DMS53 (cell line): ENCODE data around the gene HS3ST5.
"Not testable (repeated sequence)": the region's sequence is repeated elsewhere in the genome, so short reads cannot be mapped to it uniquely, and the experiment has no call there.

ENCODE experiments used
- DNase-seq: peaks from one replicate; lab custom pipeline; 2025; lab: John Stamatoyannopoulos, UW

HS3ST5 gene

DNA sequence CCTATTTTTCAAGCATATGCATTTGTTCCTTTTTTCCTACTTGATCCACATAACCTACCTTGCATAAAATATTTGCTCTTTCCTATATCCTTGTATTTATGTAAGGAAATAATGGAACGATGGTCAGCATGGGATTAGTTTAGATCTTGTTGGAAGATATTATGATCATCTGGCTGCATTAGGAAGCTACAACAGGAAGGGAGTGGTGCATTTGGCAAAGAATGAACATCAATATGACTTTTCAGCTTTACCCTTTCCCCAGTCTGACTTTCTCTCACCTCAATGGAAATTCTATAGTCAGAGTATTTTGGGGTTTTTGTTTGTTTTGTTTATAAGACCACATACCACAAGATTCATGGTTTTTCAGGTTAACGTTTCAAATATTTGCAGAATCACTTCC lies 66.0 kb downstream of the HS3ST5 start:
- no peak for DNase-seq

DNA sequence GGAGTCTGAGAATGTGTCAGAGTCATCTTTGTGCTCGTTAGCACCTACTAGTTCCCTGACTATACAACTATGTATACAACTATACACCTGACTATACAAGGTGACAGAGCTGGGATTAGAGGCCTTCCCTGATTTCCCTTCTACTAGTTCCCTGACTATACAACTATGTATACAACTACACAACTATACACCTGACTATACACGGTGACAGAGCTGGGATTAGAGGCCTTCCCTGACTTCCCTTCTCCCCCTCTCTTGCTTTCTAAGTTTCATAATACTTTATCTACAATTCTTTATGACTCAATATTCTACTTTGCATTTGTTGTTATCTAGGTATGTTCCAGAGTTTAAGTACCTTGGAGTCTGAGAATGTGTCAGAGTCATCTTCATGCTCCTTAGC lies 68.0 kb downstream of the HS3ST5 start:
- no peak for DNase-seq

DNA sequence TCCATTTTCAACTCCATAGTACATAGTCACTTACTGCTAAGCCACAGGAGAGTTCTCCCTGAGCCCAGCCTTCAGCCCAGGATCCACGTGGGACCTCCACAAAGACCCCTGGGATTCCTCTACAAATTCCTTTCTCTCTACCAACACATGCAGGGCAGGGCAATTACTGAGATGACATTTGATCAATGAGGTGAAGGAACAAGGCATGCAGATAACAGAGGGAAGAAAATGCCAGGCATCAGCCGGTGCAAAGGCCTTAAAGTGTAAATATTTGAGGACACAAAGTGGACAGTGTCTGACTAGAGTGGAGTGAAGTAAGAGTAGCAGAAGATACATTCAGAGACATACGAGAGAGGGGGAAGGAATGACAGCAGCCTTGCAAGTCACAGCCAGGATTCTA lies 70.2 kb downstream of the HS3ST5 start:
- DNase-seq: no peak

DNA sequence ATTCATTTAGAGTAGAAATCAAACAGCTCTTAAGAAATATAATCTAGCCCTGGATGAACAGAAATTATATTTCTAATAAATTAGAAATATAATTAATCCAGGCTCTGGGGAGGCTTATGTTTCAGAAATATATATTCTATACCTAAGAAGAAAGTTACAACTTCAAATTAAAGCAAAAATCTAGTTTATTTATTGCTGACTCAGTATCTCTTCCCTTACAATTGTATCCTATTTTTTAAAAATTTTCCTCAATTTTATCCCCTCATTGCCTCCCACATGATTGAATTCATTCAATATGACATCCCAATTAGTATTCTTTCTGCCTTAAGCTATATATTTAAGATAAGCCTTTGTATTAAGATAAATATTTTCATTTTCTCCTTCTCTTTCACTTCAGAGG lies 71.4 kb downstream of the HS3ST5 start:
- no peak for DNase-seq

DNA sequence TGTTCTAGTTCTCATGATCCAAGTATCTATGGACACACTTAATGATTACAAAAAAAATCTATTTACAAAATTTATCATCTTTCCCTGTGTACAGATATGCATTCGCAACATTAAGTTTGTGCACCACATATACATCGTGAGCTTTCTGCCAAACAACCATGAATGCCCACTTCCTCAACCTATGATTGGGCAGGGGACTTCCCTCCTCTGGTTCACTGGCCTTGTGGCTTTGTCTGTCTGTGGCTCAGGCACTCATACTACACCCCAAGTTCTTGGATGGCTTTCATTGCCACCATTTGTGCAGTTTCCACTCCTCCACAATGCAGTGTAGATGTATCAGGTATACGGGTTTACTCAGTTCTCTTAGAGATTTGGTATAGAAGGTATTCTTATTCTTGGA lies 74.9 kb downstream of the HS3ST5 start:
- no peak for DNase-seq

DNA sequence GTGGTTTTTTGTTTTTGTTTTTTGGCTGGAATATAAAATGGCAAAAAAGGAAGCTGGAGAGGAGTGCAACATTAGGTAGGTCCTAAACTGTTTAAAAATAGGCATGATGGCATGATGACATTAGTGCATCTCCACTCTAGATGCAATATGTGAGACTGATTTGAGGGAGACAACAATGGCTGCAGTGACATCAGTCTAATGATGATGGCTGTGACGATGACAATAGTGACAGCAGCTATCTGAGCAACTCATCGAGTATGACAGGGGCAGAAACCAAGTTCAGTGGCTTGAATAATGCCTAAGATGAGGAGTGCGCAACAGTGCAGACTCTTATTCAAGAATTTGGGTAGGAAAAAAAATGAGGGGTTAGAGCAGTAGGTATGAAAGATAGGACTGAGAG lies 82.0 kb downstream of the HS3ST5 start:
- no peak for DNase-seq

DNA sequence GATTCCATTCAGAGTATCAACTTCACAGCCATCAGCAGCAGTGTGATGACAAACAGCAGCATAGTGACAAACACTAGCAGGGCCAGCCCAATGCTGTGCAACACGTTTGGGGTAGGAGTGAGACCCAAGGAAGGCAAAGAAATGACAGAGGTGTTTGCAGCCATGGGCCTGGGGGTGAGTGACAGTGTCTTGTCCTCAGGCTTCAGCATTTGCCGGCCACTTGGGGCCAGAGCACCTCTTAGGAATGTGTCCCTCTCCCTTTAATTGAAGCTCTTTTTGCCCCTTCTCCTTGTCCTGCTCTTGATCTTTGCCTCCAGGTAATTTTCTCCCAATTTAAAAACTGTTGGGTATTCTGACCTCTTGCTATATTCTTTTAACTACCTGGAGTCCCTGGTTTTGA lies 84.4 kb downstream of the HS3ST5 start:
- DNase-seq: no peak

DNA sequence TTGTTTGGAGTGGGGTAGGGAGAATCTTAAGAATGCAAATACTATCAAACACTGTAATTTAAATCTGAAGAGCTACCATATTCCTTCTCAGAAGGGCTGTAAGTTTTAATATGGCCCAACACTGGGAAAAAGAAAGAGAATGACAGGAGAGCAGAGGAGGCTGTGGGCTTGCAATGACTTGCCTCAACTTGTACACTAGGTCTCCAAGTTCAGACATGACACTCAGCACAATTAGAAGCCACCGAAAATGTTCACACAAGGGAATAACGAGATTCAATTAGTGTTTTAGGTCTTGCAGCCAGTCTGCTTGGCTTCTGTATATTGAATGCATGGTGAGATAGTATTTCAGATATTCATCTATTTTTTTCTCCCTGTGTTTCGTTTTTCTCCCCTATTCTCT lies 89.4 kb downstream of the HS3ST5 start:
- DNase-seq: no peak

DNA sequence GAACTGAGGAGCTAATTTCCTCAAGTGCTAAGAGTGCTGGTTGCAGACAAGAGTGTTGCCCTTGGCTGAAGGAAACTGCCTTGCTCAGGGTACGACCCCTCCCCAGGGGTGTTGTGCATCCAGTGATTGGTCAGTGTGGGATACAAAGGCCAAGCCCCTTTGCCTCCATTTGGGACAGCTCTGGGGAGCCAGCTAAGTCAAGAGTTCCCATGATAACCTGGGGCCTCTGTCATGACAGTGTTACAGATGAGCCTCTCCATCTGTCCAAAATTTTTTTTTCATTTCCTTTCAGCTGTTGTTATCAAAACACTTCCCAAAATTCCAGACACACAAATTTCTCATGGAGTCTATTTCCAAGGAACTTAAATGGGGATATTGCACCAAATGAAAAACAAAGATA lies 93.3 kb downstream of the HS3ST5 start:
- DNase-seq: no peak

DNA sequence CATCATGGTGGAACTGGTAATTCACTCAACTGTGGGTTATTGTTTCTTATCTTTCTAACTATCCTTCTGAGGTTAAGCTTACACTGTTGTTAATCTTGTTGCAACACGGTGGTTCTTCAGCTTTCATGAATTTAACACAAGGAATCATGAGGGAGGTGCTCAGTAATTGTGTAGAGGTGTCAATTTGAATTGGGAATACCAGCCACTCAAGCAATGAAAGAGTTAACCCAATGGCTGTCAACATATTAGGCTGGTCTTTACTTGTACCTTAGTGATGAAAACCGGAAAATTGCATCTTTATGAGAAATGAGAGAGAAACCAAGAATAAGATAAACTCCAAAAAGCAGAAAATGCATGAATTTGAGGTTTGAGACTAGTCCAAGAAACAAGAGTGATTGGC lies 95.7 kb downstream of the HS3ST5 start:
- DNase-seq: no peak

DNA sequence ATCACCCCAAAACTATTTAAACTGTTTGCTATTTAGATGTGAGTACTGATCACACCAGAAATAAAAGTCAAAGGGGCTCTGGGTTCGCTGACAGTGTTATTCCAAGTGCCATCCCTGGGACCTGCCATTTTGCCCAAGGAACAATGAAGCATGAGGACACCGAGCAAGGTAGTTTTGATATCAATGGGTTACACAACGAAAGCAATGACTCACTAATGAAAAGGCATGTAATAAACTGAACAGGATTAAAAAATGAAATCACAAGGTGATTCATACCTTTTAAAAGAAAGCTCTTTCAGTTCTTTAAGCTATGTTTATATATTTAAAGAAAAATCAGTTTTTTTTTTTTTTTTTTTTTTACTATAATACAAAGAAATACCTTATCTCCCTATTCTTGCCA lies 102.0 kb downstream of the HS3ST5 start:
- DNase-seq: no peak

DNA sequence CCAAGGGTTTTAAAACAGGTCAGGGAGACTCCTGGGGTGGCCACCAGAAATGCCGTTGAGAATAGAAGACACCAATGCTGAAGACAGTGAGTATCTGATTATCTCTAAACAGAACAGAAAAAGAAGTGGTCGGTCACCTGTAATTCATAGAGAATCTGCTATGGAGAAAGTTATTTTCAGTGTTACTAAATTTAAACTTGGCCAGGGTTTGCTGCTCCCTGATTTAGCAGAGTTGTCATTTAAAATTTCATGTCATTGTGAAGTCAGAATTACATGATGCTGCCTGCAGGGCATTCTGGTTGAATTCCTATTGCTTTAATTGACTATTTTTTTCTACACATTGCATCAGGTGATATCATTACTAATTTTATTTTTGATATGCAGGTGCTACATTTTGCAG lies 114.1 kb downstream of the HS3ST5 start:
- no peak for DNase-seq

DNA sequence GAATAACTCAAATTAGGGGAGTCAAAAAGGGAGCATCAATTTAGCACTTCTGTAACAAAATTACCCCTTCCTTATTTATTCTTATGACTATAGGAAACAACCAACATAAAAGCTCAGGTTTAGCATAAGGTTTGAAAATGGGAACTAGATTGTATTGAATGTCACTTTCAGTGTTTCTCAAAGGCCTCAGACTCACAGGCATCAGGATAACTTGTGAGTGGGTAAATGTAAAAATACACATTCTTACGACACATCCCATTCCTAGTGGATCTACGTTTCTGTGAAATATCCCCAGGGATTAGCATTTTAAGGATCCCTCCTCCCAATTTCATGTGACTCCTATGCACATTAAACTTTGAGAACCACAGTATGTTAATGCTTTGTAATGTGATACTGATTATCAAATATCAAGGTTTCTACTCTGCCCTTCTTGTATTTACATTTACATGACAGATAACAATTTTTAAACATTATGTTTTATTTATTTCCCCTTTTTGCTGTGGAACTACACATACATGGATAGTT lies 114.8 kb downstream of the HS3ST5 start:
- DNase-seq: no peak

DNA sequence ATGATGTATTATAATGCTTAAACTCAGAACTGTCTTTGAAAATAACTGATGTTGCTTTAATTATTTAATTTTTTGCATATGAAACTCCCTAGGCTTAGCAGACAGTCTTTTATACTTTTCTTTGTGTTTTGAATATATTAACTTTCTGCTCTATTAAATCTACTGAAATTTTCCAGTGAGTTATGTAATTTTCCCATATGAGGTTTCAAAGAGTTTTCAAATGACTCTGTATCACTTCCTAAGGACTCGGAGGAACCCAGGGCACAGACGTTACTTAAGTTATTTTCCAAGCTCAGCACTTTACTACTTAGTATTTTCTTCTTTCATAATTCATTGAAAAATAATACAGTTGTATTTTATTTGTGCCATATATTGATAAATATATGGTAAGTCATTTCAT lies 122.6 kb downstream of the HS3ST5 start:
- DNase-seq: no peak

DNA sequence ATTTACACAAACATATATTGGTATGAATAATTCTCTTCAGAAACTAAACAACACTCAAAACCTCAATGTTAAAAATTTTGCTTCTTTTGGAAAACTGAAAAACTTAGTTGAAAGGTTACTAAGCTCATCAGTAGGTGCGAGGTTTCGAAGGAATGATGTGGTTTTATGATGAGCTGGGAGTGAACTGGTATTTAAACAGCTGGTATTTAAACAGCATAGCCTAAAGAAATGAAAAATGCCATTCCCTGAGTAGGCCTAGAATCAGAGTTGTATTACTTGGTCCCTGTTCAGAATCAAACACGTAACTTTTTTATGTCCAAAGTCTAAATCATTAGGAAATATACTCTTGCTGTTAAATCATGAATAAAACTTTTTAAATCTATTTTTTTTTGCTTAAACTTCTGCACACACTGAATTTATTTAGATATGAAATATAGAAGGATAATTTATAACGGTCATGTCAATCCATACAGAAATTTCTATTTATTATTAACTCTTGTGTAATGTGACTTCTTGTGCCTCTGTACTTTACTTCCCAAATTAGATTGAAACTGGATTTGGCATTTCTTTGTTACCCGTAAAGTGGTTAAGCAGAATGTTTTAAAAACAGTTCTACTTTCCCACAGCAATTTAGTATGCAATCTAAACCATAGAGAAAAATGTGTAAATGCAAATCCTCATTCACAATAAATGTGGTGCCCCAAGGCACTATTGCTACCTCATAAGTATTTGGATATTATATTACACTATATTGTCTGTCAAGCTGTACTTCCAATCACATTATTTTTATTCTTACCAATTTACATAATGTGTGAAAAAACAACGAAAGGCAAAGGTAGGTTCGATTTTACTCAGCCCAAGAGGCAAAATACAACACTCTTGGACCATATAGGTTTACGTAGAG lies 124.1 kb downstream of the HS3ST5 start:
- DNase-seq: no peak

DNA sequence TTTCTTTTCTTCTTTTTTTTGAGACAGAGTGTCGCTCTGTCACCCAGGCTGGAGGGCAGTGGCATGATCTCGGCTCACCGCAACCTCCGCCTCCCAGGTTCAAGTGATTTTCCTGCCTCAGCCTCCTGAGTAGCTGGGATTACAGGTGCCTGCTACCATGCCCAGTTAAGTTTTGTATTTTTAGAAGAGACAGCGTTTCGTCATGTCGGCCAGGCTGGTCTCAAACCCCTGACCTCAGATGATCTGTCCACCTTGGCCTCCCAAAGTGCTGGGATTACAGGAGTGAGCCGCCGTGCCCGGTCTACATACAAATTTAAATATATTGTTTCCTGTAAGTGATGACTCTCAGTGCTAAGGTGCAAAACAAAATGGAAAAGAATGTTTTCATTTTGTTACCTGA lies 124.8 kb downstream of the HS3ST5 start:
- not testable (repeated sequence) for DNase-seq

DNA sequence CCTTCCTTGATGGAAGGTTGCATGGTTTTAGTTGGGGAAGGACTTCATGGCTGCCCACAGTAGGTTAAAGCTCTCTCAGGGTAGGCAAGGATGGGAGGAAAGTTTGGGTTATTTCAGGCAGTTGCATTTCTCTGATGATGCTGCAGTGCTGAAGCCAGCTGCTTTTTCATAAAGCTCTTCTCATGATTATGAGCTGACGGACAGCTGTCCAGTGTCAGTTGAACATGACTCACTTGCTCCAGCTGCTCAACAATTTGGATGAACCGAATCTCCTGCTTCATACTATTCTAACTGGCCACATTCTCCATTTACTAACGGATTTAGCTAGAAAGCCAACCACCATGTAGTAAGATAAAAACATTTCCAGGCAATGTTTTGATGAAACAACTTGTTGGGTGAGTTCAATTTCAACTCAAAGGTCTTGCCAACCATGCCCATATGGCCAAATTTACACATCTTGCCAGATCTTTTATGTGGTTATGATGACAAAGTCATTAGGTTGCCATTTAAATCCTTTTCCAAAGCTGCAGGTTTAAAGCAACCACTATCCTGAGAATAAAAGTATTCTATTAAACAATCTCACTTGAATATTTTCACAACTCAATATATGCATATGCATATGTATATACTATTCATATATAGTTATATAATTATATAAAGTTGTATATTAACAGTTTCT lies 125.9 kb downstream of the HS3ST5 start:
- peak; percentile 28 for DNase-seq

DNA sequence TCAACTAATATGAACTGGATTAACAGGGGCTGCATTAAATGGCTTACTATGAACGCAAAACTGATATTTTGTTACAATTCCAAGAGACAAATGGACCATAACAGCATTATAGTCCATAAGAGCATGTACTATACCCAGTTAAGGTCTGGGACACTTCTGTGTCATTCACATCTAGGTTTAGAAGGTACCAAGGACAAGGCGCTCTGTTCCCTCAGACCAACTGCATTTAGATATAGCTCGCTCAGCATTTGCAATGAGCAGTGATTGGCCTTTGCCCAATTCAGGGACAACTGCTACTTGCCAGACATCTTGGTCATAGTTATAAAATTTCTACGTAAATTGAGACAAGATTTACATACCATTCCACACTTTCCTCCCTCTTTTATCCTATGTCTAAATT lies 132.4 kb downstream of the HS3ST5 start:
- no peak for DNase-seq

DNA sequence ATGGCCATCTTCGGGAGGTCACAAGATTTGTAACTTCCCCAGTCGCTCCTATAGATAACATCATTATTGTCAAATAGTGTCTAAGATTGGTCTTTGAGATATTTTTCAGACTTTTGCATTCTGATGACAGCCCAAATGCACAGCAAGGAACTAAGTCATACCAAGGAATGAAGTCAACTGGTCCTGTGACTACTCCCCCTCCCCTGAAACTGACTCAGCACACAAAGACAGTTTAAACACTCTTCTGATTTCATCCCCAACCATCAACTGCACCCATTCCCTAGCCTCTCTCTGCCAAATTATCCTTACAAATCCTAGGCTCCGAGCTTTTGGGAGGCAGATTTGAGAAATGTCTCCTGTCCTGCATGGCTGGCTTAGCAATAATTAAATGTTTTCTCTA lies 139.4 kb downstream of the HS3ST5 start:
- no peak for DNase-seq

DNA sequence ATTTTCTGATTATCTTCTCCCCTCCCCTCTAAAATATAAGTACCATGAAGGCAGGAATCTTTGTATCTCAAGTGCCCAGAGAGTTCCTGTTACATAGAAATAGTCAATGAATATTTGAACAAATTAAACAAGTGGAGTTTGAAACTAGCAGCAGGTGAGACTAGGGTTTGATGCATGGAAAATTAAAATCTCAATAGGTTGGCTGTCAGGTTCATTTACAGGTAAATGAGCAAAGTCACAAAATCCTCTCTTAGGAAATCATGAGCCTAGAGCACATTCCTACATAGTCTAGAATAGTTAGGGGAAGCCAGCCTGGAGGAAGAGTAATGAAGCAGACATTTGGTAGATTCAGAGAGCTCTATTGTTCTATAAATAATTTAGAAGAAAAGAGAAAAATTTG lies 140.4 kb downstream of the HS3ST5 start:
- no peak for DNase-seq

DNA sequence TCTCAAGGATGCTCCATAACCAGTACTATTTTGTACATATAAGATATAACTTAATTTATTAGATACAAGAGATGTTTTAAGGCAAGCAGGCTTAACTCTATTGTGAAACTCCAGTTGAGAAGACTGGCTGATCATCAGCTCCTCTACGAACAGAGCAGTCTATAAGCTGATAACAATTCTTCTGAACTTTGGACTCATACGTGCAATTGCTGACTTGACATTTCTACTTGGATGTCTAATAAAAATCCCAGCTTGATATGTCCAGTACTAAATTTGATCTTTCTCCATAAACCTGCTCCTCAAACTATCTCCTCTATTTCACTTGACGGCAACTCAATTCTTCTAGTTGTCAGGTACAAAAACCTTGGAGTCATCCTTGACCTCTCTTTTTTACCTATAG lies 141.9 kb downstream of the HS3ST5 start:
- DNase-seq: no peak

DNA sequence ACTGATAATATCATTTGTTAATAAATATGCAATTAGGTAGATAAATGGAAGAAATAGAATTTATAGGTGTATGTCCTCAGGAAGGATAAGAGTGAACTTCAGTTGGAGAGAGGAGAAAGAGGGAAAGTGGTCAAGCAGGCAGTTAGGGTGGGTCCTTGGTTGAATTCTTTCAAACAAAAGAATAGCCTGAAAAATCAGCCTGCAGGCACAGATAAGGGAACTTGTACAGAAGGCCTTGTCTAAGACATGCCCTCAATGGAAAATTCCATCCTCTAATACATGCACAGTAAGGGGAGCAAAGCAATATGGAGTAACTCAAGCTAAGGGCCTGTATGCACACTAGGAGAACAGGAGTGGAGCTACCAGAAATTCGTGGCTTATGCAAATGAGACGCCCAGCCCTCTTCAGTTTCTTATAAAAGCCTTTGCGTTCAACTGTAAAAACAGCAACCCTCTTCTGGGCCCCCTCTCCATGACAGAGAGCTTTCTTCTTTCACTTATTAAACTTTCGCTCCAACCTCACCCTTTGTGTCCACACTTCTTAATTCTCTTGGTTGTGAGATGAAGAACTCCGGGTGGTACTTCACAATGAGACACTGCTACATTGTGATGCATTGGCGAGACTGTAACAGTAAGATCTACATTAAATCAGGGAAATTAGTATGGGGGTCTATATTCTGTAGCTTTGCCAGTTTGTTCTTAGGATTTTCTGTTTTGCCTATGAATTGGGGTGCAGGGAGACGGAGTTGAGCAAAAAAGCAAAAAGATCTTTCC lies 147.0 kb downstream of the HS3ST5 start:
- DNase-seq: no peak

DNA sequence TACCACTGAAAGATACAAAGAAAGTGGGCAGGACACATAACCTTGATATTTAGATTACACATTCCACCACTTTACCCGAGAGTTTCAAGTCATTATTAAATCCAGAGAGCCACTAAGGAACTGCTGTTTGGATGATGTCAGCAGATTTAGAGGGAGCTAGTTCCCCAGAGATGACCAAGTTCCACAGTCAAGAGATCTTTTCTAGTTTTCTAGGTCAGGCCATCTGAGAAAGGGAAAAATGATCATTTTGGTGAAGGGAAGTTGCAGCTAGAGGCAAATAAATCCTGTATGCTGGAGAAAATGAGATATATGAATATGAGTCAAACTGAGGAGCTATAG lies 147.8 kb downstream of the HS3ST5 start:
- DNase-seq: no peak
